SKM-1 treated with dmso at 0.1 percent for 144 hours (cell line): ENCODE data around the gene SCP2.

ENCODE experiments used
- DNase-seq: peaks from one replicate; lab custom pipeline; 2025; ENCODE audit not compliant: unreplicated experiment; lab: John Stamatoyannopoulos, UW

The SCP2 gene

GRCh38 chr1:53094533-53094919 is 167.4 kb downstream of the SCP2 start:
- no peak for DNase-seq
